PC-3 (cell line): Measurements from ENCODE around the gene FRMD4B. TPM values are rescaled to one million over a fixed set of nuclear protein-coding genes. Genes with fewer than 3 reads are reported as not detected.

Experiments used
- ATAC-seq: fragments of 200-7000 bp; cut with Tn5 transposase; 2 replicates; pipeline ENCODE4 v1.9.1; 2020; ENCODE audit warnings: mild to moderate bottlenecking, moderate library complexity
- BruUV-seq: library from RNA; stranded (reverse); fragments of 400-500 nt; replicated peaks from 2 replicates; lab custom pipeline; 2021; lab: Mats Ljungman, UMichigan
- CTCF ChIA-PET: fragments of 300-600 bp; sonication (Branson Sonifier 250); formaldehyde crosslinking; loops from one replicate; lab custom pipeline; 2022; ENCODE audit warnings: antibody characterized with exemption; lab: Charles Lee
- POLR2A ChIA-PET: fragments of 300-600 bp; sonication (Branson Sonifier 250); formaldehyde crosslinking; loops from one replicate; lab custom pipeline; 2022; ENCODE audit warnings: antibody characterized with exemption; ENCODE audit not compliant: unreplicated experiment; lab: Charles Lee
- DNase-seq: peaks from one replicate; pipeline ENCODE4 v3.0.0-alpha.2; 2015
- H2AFZ ChIP-seq: fragments of 300-600 bp; sonication (generic); 2 replicates; pipeline ENCODE4 v1.6.0; 2016; ENCODE audit warnings: antibody characterized with exemption, low read length
- H3F3A ChIP-seq: fragments of 300-600 bp; sonication (generic); one replicate; pipeline ENCODE4 v1.6.0; 2017; ENCODE audit warnings: antibody characterized with exemption, low read length, control low read depth, mild to moderate bottlenecking; ENCODE audit not compliant: unreplicated experiment
- H3K27ac ChIP-seq: fragments of 300-600 bp; sonication (generic); 2 replicates; pipeline ENCODE4 v1.5.1; 2016; ENCODE audit warnings: mild to moderate bottlenecking, low read length
- H3K27me3 ChIP-seq: fragments of 300-600 bp; sonication (generic); 2 replicates; pipeline ENCODE4 v1.6.1; 2016; ENCODE audit warnings: low read length, mixed read lengths
- H3K36me3 ChIP-seq: fragments of 300-600 bp; sonication (generic); 2 replicates; pipeline ENCODE4 v1.6.1; 2016; ENCODE audit warnings: low read depth, mixed run types, low read length, mixed read lengths
- H3K4me1 ChIP-seq: fragments of 300-600 bp; sonication (generic); 2 replicates; pipeline ENCODE4 v1.5.1; 2016; ENCODE audit warnings: low read length; ENCODE audit not compliant: insufficient read depth
- H3K4me2 ChIP-seq: fragments of 300-600 bp; sonication (generic); 2 replicates; pipeline ENCODE4 v1.6.0; 2016; ENCODE audit warnings: low read length
- H3K4me3 ChIP-seq: fragments of 300-600 bp; sonication (generic); 2 replicates; pipeline ENCODE4 v1.5.1; 2016; ENCODE audit warnings: mild to moderate bottlenecking, low read length, mixed read lengths
- H3K79me2 ChIP-seq: fragments of 300-600 bp; sonication (generic); 2 replicates; pipeline ENCODE4 v1.6.1; 2017; ENCODE audit warnings: low read length, mixed read lengths
- H3K9ac ChIP-seq: fragments of 300-600 bp; sonication (generic); 2 replicates; pipeline ENCODE4 v1.6.0; 2016; ENCODE audit warnings: mild to moderate bottlenecking, low read length
- H3K9me2 ChIP-seq: fragments of 300-600 bp; sonication (generic); replicated peaks from 2 replicates; pipeline ENCODE4 v1.6.1; 2016; ENCODE audit warnings: mixed run types, low read length, mixed read lengths
- H3K9me3 ChIP-seq: fragments of 300-600 bp; sonication (generic); 2 replicates; pipeline ENCODE4 v1.6.1; 2016; ENCODE audit warnings: low read length, mixed read lengths
- H4K20me1 ChIP-seq: fragments of 300-600 bp; sonication (generic); 2 replicates; pipeline ENCODE4 v1.6.1; 2016; ENCODE audit warnings: low read length, mixed read lengths
- CTCF ChIP-seq: fragments of 300-600 bp; sonication (generic); conservative IDR thresholded peaks from 2 replicates; pipeline ENCODE4 v1.5.1; 2017; ENCODE audit warnings: antibody characterized with exemption, low read depth, mild to moderate bottlenecking, low read length
- EZH2 ChIP-seq: fragments of 300-600 bp; sonication (generic); IDR thresholded peaks from one replicate; pipeline ENCODE4 v1.6.1; 2017; ENCODE audit warnings: antibody characterized with exemption, mild to moderate bottlenecking, low read length; ENCODE audit not compliant: unreplicated experiment
- EZH2phosphoT487 ChIP-seq: fragments of 300-600 bp; sonication (generic); IDR thresholded peaks from 2 replicates; pipeline ENCODE4 v1.6.1; 2018; ENCODE audit warnings: mild to moderate bottlenecking, antibody characterized with exemption, low read length, borderline replicate concordance
- intact Hi-C: fragments of 100-400 bp; cut with micrococcal nuclease; formaldehyde crosslinking; loops from 2 replicates; pipeline ENCODE4 v1.9.0; 2023
- total RNA-seq: library from RNA; depleted of rRNA; stranded (reverse); fragments of >200 nt; gene quantifications from 2 replicates; pipeline ENCODE4 v1.2.3, GENCODE V29; 2014

The FRMD4B gene
- total RNA-seq, 1 experiment from 2014 or later, result 5.7 TPM

GRCh38 chr3:69389520-69390248 is 3.8 kb upstream of the FRMD4B start:
- Histone ChIP-seq H2AFZ (no peak overlapping the region), H3K27me3 (no peaks in the 10 kb centered on the region), H3K4me2 (no peak overlapping the region), H3K4me1 (no peaks in the 10 kb centered on the region), H3K79me2 (no peaks in the 10 kb centered on the region), H3F3A (no peaks in the 10 kb centered on the region), H3K9ac (no peak overlapping the region), H3K9me2 (no peaks in the 10 kb centered on the region), H3K27ac (no peak overlapping the region), H3K4me3 (no peak overlapping the region), H3K9me3 (no peaks in the 10 kb centered on the region), H4K20me1 (no peaks in the 10 kb centered on the region), H3K36me3 (no peaks in the 10 kb centered on the region)
- POLR2A ChIA-PET, result no interaction called here
- intact Hi-C loops, result no loop called here
- BruUV-seq, result no TSS peak
- TF ChIP-seq EZH2, result no peak
- no peak for TF ChIP-seq CTCF
- no peak for TF ChIP-seq EZH2phosphoT487
- CTCF ChIA-PET, result interaction anchor here (0.7 kb wide), 1 partner anchor 76 kb away, joined by 4 read pairs; no protein-coding TSS in a partner anchor
- peak; percentile 48 for ATAC-seq
- DNase-seq, result peak; percentile 51

- ChIA-PET CTCF (no interaction called here), POLR2A (no interaction called here)
- Histone ChIP-seq H3K9ac (no peak overlapping the region), H3K27ac (no peak overlapping the region), H3K4me3 (no peak overlapping the region), H3K4me1 (no peaks in the 10 kb centered on the region), H3K36me3 (no peaks in the 10 kb centered on the region), H3F3A (no peaks in the 10 kb centered on the region), H3K79me2 (no peaks in the 10 kb centered on the region), H3K4me2 (no peak overlapping the region), H3K9me3 (no peaks in the 10 kb centered on the region), H3K9me2 (no peaks in the 10 kb centered on the region), H2AFZ (no peak overlapping the region), H4K20me1 (no peaks in the 10 kb centered on the region), H3K27me3 (no peaks in the 10 kb centered on the region)
- no TSS peak for BruUV-seq
- DNase-seq (no peak), ATAC-seq (no peak)
- intact Hi-C loops, result no loop called here
- TF ChIP-seq EZH2phosphoT487 (no peak), EZH2 (no peak), CTCF (no peak)
These were observed 2.4 kb upstream of the FRMD4B start for GRCh38 chr3:69388241-69388640.
